ENCODE results near the gene ZNF543. TPM values are rescaled to one million over a fixed set of nuclear protein-coding genes. Genes with fewer than 3 reads are reported as not detected.
A peak's percentile ranks its signal among the peaks of the same experiment; 100 is the strongest.

ZNF543 gene
- total and polyA plus RNA-seq, 2 of the 13 experiments (the other 11 are each of a cell fraction or from before 2014, with no cell fraction given) = 2.1 to 8.9 TPM

DNA sequence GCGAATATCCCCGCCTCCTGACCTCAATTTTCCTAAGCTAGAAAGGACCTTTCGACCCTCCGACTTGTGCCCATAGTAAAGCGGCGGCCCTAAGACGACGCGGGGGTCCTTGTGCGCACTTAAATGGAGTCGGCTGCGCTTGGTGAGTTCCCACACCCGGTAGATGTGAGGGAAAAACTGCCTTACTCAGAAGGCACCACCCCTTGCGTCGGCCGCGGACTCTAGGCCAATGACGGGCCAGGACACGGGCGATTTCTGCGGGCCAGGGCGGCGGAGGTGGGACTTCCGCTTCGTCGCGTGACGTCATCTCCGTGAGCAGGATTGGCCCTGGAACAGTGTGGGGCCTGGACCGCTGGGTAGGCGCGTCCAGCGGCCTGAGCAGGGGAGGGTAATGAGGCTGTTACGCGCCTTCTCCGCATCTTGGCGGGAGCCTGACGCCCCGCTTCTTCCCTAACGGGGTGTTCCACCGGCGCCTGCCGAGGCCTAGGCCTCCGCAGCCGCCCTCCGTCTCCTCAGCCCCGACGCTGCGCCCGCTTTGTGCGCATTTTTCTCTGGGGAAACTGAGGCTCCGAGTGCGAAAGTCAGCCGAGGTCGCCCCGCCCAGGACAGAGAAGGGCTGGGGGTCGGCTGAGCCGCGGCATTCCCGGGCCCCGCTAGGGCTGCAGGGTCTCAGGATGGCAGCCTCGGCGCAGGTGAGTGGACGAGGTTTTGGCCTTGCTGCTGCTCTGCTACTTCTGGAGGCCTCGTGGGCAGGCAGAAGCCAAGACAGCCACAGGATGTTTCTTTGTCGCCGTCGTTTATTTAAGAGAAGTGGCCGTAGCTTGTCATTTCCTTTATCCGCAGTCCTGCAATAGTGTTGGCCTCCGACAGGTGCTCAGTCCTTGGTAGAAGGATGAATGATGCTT is at the start of gene ZNF543 (continued):
- no peak for TF ChIP-seq ZNF703 (CRISPR knock-in tag; IDR thresholded peaks at IDR 0.05; ENCODE audit: borderline replicate concordance)
- 0 out of 2 replicates have a peak, but pooled peaks have one; percentile 5 for TF ChIP-seq ZMYM3 (CRISPR knock-in tag; IDR thresholded peaks at IDR 0.05)
- TF ChIP-seq, protein P1, sequence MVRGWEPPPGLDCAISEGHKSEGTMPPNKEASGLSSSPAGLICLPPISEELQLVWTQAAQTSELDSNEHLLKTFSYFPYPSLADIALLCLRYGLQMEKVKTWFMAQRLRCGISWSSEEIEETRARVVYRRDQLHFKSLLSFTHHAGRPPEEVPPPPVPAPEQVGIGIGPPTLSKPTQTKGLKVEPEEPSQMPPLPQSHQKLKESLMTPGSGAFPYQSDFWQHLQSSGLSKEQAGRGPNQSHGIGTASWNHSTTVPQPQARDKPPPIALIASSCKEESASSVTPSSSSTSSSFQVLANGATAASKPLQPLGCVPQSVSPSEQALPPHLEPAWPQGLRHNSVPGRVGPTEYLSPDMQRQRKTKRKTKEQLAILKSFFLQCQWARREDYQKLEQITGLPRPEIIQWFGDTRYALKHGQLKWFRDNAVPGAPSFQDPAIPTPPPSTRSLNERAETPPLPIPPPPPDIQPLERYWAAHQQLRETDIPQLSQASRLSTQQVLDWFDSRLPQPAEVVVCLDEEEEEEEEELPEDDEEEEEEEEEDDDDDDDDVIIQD (CRISPR knock-in tag; IDR thresholded peaks at IDR 0.05; ENCODE audit: low read depth) = 0 out of 2 replicates have a peak, but pooled peaks have one; percentile 54
- TF ChIP-seq ZSCAN12 (CRISPR knock-in tag; IDR thresholded peaks at IDR 0.05) = no peak
- TF ChIP-seq IRF2 (CRISPR knock-in tag; IDR thresholded peaks at IDR 0.05) = peak; percentile 71
- TF ChIP-seq, protein P2, sequence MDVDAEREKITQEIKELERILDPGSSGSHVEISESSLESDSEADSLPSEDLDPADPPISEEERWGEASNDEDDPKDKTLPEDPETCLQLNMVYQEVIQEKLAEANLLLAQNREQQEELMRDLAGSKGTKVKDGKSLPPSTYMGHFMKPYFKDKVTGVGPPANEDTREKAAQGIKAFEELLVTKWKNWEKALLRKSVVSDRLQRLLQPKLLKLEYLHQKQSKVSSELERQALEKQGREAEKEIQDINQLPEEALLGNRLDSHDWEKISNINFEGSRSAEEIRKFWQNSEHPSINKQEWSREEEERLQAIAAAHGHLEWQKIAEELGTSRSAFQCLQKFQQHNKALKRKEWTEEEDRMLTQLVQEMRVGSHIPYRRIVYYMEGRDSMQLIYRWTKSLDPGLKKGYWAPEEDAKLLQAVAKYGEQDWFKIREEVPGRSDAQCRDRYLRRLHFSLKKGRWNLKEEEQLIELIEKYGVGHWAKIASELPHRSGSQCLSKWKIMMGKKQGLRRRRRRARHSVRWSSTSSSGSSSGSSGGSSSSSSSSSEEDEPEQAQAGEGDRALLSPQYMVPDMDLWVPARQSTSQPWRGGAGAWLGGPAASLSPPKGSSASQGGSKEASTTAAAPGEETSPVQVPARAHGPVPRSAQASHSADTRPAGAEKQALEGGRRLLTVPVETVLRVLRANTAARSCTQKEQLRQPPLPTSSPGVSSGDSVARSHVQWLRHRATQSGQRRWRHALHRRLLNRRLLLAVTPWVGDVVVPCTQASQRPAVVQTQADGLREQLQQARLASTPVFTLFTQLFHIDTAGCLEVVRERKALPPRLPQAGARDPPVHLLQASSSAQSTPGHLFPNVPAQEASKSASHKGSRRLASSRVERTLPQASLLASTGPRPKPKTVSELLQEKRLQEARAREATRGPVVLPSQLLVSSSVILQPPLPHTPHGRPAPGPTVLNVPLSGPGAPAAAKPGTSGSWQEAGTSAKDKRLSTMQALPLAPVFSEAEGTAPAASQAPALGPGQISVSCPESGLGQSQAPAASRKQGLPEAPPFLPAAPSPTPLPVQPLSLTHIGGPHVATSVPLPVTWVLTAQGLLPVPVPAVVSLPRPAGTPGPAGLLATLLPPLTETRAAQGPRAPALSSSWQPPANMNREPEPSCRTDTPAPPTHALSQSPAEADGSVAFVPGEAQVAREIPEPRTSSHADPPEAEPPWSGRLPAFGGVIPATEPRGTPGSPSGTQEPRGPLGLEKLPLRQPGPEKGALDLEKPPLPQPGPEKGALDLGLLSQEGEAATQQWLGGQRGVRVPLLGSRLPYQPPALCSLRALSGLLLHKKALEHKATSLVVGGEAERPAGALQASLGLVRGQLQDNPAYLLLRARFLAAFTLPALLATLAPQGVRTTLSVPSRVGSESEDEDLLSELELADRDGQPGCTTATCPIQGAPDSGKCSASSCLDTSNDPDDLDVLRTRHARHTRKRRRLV (CRISPR knock-in tag; IDR thresholded peaks at IDR 0.05) = no peak
- peak; percentile 87 for TF ChIP-seq KMT2B (CRISPR knock-in tag; IDR thresholded peaks at IDR 0.05)
- TF ChIP-seq ZNF567 (CRISPR knock-in tag; IDR thresholded peaks at IDR 0.05; ENCODE audit: borderline replicate concordance) = 0 out of 2 replicates have a peak, but pooled peaks have one; percentile 16
- TF ChIP-seq ZNF335 (CRISPR knock-in tag; IDR thresholded peaks at IDR 0.05) = peak; percentile 73; the same call in 1 of the 2 replicates
- peak; percentile 48 for TF ChIP-seq CEBPG (CRISPR knock-in tag; IDR thresholded peaks at IDR 0.05)
- TF ChIP-seq, protein P3, sequence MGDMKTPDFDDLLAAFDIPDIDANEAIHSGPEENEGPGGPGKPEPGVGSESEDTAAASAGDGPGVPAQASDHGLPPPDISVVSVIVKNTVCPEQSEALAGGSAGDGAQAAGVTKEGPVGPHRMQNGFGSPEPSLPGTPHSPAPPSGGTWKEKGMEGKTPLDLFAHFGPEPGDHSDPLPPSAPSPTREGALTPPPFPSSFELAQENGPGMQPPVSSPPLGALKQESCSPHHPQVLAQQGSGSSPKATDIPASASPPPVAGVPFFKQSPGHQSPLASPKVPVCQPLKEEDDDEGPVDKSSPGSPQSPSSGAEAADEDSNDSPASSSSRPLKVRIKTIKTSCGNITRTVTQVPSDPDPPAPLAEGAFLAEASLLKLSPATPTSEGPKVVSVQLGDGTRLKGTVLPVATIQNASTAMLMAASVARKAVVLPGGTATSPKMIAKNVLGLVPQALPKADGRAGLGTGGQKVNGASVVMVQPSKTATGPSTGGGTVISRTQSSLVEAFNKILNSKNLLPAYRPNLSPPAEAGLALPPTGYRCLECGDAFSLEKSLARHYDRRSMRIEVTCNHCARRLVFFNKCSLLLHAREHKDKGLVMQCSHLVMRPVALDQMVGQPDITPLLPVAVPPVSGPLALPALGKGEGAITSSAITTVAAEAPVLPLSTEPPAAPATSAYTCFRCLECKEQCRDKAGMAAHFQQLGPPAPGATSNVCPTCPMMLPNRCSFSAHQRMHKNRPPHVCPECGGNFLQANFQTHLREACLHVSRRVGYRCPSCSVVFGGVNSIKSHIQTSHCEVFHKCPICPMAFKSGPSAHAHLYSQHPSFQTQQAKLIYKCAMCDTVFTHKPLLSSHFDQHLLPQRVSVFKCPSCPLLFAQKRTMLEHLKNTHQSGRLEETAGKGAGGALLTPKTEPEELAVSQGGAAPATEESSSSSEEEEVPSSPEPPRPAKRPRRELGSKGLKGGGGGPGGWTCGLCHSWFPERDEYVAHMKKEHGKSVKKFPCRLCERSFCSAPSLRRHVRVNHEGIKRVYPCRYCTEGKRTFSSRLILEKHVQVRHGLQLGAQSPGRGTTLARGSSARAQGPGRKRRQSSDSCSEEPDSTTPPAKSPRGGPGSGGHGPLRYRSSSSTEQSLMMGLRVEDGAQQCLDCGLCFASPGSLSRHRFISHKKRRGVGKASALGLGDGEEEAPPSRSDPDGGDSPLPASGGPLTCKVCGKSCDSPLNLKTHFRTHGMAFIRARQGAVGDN (CRISPR knock-in tag; IDR thresholded peaks at IDR 0.05) = peak; percentile 89
- TF ChIP-seq, protein P4, sequence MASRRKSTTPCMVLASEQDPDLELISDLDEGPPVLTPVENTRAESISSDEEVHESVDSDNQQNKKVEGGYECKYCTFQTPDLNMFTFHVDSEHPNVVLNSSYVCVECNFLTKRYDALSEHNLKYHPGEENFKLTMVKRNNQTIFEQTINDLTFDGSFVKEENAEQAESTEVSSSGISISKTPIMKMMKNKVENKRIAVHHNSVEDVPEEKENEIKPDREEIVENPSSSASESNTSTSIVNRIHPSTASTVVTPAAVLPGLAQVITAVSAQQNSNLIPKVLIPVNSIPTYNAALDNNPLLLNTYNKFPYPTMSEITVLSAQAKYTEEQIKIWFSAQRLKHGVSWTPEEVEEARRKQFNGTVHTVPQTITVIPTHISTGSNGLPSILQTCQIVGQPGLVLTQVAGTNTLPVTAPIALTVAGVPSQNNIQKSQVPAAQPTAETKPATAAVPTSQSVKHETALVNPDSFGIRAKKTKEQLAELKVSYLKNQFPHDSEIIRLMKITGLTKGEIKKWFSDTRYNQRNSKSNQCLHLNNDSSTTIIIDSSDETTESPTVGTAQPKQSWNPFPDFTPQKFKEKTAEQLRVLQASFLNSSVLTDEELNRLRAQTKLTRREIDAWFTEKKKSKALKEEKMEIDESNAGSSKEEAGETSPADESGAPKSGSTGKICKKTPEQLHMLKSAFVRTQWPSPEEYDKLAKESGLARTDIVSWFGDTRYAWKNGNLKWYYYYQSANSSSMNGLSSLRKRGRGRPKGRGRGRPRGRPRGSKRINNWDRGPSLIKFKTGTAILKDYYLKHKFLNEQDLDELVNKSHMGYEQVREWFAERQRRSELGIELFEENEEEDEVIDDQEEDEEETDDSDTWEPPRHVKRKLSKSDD (CRISPR knock-in tag; IDR thresholded peaks at IDR 0.05; ENCODE audit: low read depth) = peak; percentile 87
